Activated CD4-positive, alpha-beta T cell treated with anti-CD3 and anti-CD28 coated beads for 36 hours (primary cell): ENCODE data around the gene CAMK2B. TPM values are rescaled to one million over a fixed set of nuclear protein-coding genes. Genes with fewer than 3 reads are reported as not detected.
A peak's percentile ranks its signal among the peaks of the same experiment; 100 is the strongest.

Experiments used
- ATAC-seq: fragments of 200-7000 bp; cut with Tn5 transposase; one replicate; pipeline ENCODE4 v1.10.0; 2021; ENCODE audit warnings: mild to moderate bottlenecking, moderate library complexity
- CTCF ChIA-PET: fragments of 350-600 bp; sonication (Branson Sonifier 250); formaldehyde crosslinking; loops from one replicate; lab custom pipeline; 2021; ENCODE audit warnings: antibody characterized with exemption; lab: Charles Lee
- POLR2A ChIA-PET: fragments of 350-600 bp; sonication (Branson Sonifier 250); formaldehyde crosslinking; loops from one replicate; lab custom pipeline; 2021; ENCODE audit warnings: antibody characterized with exemption, inconsistent platforms; lab: Charles Lee
- DNase-seq: peaks from one replicate; pipeline ENCODE4 v3.0.0-alpha.2; 2020
- H3K27ac Mint-ChIP-seq: one replicate; pipeline ENCODE4 v1.8.0; 2021; ENCODE audit warnings: mixed read lengths
- H3K27me3 Mint-ChIP-seq: one replicate; pipeline ENCODE4 v1.8.0; 2021; ENCODE audit warnings: mixed read lengths
- H3K36me3 Mint-ChIP-seq: one replicate; pipeline ENCODE4 v1.8.0; 2021; ENCODE audit warnings: low read depth, mixed read lengths
- H3K4me1 Mint-ChIP-seq: one replicate; pipeline ENCODE4 v1.8.0; 2021; ENCODE audit warnings: mixed read lengths
- H3K4me3 Mint-ChIP-seq: one replicate; pipeline ENCODE4 v1.8.0; 2021; ENCODE audit warnings: mild to moderate bottlenecking, moderate library complexity, mixed read lengths
- H3K9me3 Mint-ChIP-seq: one replicate; pipeline ENCODE4 v1.8.0; 2021; ENCODE audit warnings: low read depth, mixed read lengths
- intact Hi-C, 2 experiments: fragments of 100-400 bp; cut with DNase I in 1 of 2; cut with micrococcal nuclease in 1 of 2; formaldehyde crosslinking; loops; one replicate each; pipeline versions ENCODE4 v1.14.2 to v1.15.1; 2022 to 2024; cut with DNase I, micrococcal nuclease
- total RNA-seq, 2 experiments: library from RNA; stranded (reverse); gene quantifications; one replicate each; pipeline ENCODE4 v1.2.3, GENCODE V29; 2021

Gene CAMK2B
- total RNA-seq, 2 experiments from 2014 or later, result 1.1 to 1.8 TPM

DNA sequence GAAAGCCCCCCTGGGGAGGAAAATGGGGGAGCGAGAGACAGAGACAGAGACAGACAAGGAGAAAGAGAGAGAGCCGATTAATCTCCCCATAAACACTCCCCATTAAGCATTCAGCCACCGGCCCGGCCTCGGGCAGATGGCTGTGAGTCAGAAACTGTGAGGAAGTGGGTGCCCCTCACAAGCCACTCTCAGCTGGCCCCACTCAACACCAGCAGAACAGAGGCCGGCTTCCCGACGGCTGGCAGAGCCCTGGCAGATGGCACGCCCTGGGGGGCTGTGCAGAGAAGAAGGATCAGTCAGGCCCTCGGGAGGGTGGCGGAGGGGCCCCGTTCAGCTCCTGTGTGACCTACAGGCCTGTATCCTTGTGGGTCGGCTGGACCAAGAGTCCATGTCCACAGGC lies 41.2 kb downstream of the CAMK2B start:
- H3K36me3 Mint-ChIP-seq, result no peaks in the 10 kb centered on the region
- H3K4me3 Mint-ChIP-seq, result no peak overlapping the region
- ATAC-seq (no peak), DNase-seq (peak; percentile 1)
- ChIA-PET POLR2A (no interaction called here), CTCF (interaction anchor here (0.6 to 1.1 kb wide), 2 partner anchors 10 to 17 kb away, joined by 3 to 4 read pairs; no protein-coding TSS in a partner anchor)
- no peak overlapping the region for H3K27ac Mint-ChIP-seq
- H3K9me3 Mint-ChIP-seq, result no peaks in the 10 kb centered on the region
- intact Hi-C loops, result no loop called here
- H3K4me1 Mint-ChIP-seq, result no peaks in the 10 kb centered on the region
- H3K27me3 Mint-ChIP-seq, result no peaks in the 10 kb centered on the region

DNA sequence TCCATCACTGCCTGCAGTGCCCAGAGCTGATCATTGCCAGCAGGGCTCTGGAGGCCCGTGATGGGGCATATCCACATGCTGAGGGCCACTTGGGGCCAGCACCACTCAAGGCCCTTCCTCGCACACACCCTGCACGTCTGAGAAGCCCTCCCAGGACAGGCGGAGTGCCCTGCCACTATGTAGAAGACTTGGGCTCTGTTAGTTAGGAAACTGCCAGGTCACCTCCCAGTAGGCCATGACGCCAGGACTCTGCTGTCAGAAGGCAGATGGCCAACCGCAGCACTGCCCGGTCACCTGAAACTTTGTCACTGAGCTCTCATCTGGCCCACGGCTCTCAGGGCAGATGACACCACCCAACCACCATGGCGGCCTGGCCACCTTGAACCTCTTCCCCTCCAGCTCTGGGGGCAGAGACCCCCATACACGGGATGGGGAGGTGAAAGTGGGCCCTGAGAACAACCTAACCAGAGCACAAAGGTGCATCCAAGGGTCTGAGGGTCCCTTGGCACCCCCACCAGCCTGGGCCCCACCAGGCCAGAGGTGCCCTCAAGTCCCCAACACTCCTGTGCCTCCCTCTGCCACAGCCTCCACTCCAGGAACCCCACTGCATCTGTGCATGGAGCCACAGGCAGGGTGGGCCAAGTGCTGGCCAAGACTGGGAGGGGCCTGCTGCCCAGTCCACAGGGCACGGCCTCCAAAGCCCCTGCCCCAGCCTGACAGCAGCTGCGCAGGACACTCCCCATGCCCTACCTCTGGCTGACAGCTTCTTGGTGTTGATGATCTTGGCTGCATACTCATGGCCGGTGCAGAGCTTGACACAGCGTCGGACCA lies 41.8 kb downstream of the CAMK2B start:
- Mint-ChIP-seq H3K27me3 (no peaks in the 10 kb centered on the region), H3K27ac (no peak overlapping the region), H3K36me3 (no peaks in the 10 kb centered on the region), H3K9me3 (no peaks in the 10 kb centered on the region), H3K4me3 (no peak overlapping the region), H3K4me1 (no peaks in the 10 kb centered on the region)
- intact Hi-C loops, result no loop called here
- peak; percentile 2 for DNase-seq
- ChIA-PET POLR2A (no interaction called here), CTCF (interaction anchor here (1.0 kb wide), 1 partner anchor 16 kb away, joined by 3 read pairs; no protein-coding TSS in a partner anchor)
- no peak for ATAC-seq

DNA sequence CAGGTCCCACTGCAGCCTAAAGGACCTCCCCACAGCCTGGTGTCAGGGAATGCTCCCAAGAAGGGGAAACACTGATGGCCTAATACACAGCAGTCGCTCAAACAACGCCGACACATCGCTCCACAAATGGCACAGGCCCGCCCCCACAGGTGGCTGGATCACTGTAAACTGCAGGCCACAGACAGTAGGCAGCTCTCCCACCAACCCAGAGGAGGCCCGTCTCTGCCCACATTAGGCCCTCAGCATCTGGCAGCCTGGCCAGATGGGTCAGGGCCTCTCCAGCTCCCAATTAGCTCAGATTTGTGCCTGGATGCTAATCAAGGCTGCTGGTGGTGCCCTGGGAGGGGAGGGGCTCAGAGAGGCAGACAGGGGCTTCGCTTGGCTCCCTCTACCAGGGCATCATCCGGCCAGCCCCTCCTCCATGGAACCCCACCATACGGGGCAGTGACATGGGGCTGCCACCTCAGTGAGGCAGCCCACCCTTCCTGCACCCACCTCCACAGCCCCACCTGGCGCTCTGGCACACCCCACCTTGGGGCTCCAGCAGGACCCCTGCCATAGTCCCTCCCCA lies 42.7 kb downstream of the CAMK2B start:
- no peaks in the 10 kb centered on the region for H3K27me3 Mint-ChIP-seq
- intact Hi-C loops, result no loop called here
- H3K36me3 Mint-ChIP-seq, result no peaks in the 10 kb centered on the region
- H3K9me3 Mint-ChIP-seq, result no peaks in the 10 kb centered on the region
- POLR2A ChIA-PET, result no interaction called here
- CTCF ChIA-PET, result interaction anchor here (1.0 kb wide), 1 partner anchor 15 kb away, joined by 3 read pairs; no protein-coding TSS in a partner anchor
- DNase-seq (peak; percentile 3), ATAC-seq (no peak)
- no peak overlapping the region for H3K27ac Mint-ChIP-seq
- H3K4me1 Mint-ChIP-seq, result no peaks in the 10 kb centered on the region
- no peak overlapping the region for H3K4me3 Mint-ChIP-seq

DNA sequence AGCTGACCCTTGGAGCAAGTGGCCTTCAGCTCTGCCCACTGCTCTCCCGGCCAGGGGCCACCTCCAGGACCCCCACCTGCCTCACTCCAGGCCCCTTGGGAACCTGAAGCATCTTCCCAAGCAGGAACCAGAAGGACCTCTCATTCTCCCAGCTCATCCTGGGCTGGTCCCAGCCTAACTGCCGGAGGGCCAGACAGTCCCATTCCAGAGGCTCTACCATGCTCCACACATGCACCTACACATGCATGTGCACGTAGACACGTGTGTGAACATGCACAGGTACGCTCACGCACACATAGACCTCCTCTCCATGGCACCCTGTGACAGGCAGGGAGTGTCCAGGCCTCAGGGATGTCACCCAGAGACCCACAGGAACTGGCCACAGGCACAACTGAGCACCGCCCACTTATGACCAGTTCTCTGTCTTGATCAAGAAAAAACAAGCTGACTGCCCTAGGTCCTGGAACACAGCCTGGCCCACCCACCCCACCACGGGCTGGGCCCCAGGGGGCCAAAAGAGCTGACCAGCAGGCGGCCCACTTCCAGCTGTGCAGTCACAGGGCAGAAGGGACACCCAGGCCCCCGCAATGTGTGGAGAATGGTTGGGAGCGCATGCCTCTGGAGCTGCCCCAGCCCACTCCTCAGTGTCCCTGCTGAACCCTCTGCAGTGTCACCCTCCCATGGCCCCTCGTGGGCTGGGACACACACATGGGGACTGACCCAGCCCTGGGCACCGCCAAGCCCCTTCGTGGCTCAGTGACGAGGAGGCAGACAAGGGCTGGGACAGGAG lies 43.4 kb downstream of the CAMK2B start:
- no peak overlapping the region for H3K4me3 Mint-ChIP-seq
- CTCF ChIA-PET, result interaction anchor here (1.0 kb wide), 2 partner anchors 14 to 23 kb away, joined by 3 read pairs; no protein-coding TSS in a partner anchor
- intact Hi-C loops, result no loop called here
- H3K9me3 Mint-ChIP-seq, result no peaks in the 10 kb centered on the region
- H3K4me1 Mint-ChIP-seq, result no peaks in the 10 kb centered on the region
- no peaks in the 10 kb centered on the region for H3K27me3 Mint-ChIP-seq
- H3K36me3 Mint-ChIP-seq, result no peaks in the 10 kb centered on the region
- ATAC-seq (no peak), DNase-seq (no peak)
- H3K27ac Mint-ChIP-seq, result no peak overlapping the region
- POLR2A ChIA-PET, result interaction anchor here (0.6 kb wide), 1 partner anchor 554 kb away, joined by 9 read pairs; no protein-coding TSS in a partner anchor

DNA sequence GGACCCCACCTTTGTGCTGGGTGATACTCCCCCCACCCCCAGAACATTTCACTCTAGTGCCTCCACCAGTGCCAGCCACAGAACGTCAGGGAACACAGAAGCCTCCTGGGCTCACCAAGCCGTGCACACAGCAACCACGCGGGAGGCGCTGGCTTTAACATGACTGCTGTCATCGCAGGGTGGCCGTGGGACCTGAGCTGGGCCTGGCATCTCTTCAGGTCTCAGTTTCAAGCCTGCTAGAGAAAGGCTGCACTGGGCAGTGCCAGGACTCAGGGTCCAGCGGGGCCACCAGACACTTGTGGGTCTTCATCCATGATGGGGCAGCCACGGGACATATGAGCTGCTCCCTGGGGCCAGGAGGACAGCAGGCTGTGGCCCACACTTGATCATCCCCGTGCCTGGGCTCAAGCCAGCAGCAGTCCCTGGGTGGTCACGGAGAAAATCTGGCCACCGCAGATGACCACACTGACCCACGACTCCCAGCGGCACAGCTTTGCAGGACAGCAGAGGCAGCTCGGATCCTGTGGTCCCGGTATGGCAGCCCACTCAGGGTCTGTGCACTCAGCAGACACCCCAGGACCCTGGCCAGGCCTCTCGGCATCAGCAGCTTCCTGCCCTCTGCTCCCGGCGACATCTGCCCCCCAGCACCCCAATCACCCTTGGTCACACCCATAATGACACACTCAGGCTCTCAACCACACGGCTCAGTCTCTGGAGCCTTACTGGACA lies 44.2 kb downstream of the CAMK2B start:
- intact Hi-C loops, result no loop called here
- no peak overlapping the region for H3K4me3 Mint-ChIP-seq
- H3K4me1 Mint-ChIP-seq, result no peaks in the 10 kb centered on the region
- H3K27me3 Mint-ChIP-seq, result no peaks in the 10 kb centered on the region
- CTCF ChIA-PET, result interaction anchor here (1.0 kb wide), 1 partner anchor 22 kb away, joined by 3 read pairs; no protein-coding TSS in a partner anchor
- no peaks in the 10 kb centered on the region for H3K9me3 Mint-ChIP-seq
- POLR2A ChIA-PET, result interaction anchor here (0.6 kb wide), 1 partner anchor 554 kb away, joined by 9 read pairs; no protein-coding TSS in a partner anchor
- DNase-seq, result peak; percentile 2
- no peak for ATAC-seq
- H3K27ac Mint-ChIP-seq, result no peak overlapping the region
- H3K36me3 Mint-ChIP-seq, result no peaks in the 10 kb centered on the region

DNA sequence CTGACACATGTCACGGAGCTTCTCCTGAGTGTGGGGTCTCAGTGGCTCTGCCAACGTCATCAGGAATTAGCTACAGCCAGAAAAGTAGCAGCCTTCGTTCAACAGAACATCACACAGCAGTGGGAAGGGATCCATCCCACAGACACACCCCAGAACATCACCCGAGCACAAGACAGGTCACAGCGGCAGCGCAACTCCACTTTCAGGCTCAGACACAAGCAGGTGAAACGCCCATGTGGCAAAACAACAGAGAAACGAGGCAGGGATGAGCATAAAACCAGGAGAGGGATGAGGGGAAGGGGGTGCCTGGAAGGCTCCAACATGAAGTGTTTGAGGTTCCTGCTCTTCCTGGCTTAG lies 44.8 kb downstream of the CAMK2B start:
- intact Hi-C loops, result no loop called here
- H3K27ac Mint-ChIP-seq, result no peak overlapping the region
- no peaks in the 10 kb centered on the region for H3K9me3 Mint-ChIP-seq
- ATAC-seq (no peak), DNase-seq (peak; percentile 0)
- POLR2A ChIA-PET, result no interaction called here
- no peaks in the 10 kb centered on the region for H3K27me3 Mint-ChIP-seq
- no peaks in the 10 kb centered on the region for H3K4me1 Mint-ChIP-seq
- no peak overlapping the region for H3K4me3 Mint-ChIP-seq
- H3K36me3 Mint-ChIP-seq, result no peaks in the 10 kb centered on the region
- CTCF ChIA-PET, result interaction anchor here (0.7 to 1.0 kb wide), 2 partner anchors 21 to 87 kb away, joined by 3 to 4 read pairs; no protein-coding TSS in a partner anchor

DNA sequence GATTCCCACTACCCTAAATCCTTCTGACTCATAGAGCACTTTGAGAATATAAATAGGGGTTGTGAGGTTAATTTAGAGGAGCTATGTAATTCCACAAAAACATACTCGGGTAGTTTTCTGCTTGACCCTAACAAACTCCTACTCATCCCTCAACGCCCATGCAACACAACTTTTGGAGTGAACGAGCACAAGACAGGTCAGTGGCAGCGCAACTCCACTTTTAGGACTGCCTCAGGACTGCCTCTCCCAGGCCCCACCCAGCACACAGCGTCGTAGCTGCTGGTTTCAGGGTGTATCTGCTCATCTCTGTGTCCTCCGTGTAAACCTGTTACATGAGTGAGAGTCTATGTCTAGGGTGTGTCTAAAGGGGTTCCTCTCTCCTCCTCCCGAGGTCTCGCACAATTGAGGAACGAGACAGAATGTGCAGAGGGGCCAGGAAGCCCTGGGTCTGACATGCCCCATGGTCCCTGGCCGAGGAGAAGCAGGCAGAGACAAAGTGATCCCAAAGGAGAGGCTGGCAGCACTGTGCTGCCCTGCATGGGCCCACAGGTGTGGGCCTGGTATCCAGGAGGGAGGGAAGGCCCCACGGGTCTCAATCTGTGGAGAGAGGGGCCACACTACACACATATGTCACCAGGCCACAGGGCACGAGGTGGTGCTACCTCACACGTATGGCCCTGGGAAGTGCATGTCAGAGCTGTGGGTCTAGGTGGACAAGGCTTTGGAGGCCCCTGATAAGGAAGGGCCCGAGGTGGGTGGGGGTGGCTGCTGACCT lies 45.5 kb downstream of the CAMK2B start:
- Mint-ChIP-seq H3K9me3 (no peaks in the 10 kb centered on the region), H3K4me3 (no peak overlapping the region), H3K27me3 (no peaks in the 10 kb centered on the region), H3K36me3 (no peaks in the 10 kb centered on the region), H3K4me1 (no peaks in the 10 kb centered on the region), H3K27ac (no peak overlapping the region)
- CTCF ChIA-PET, result interaction anchor here (0.7 to 1.5 kb wide), 2 partner anchors 39 to 88 kb away, joined by 4 to 6 read pairs; no protein-coding TSS in a partner anchor
- intact Hi-C loops, result no loop called here
- ATAC-seq (no peak), DNase-seq (peak; percentile 1)
- POLR2A ChIA-PET, result interaction anchor here (1.5 kb wide), 1 partner anchor 22 kb away, joined by 3 read pairs; no protein-coding TSS in a partner anchor

DNA sequence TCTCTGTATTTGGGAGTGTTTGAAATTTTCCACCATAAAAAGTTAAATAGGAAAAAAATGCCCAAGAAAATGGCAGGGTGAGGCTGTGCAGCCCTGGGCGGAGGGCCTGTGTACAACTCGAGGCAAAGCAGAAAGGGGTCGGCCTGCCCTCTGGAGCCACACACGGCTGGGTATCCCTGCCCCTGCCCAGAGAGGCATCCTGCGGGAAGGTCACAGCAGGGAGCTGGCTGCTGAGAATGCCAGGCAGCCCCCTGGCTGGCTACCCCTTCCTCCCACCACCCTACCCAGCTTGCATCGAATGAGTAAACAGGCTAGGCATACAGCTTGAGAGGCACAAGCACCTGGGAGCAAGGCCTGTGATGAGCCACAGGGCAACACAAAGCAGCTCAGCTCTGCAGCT lies 46.1 kb downstream of the CAMK2B start:
- no peaks in the 10 kb centered on the region for H3K9me3 Mint-ChIP-seq
- POLR2A ChIA-PET, result interaction anchor here (1.5 kb wide), 1 partner anchor 22 kb away, joined by 3 read pairs; no protein-coding TSS in a partner anchor
- intact Hi-C loops, result no loop called here
- H3K27me3 Mint-ChIP-seq, result no peaks in the 10 kb centered on the region
- H3K4me3 Mint-ChIP-seq, result no peak overlapping the region
- DNase-seq, result peak; percentile 1
- CTCF ChIA-PET, result interaction anchor here (1.5 kb wide), 1 partner anchor 38 kb away, joined by 6 read pairs; no protein-coding TSS in a partner anchor
- no peaks in the 10 kb centered on the region for H3K36me3 Mint-ChIP-seq
- ATAC-seq, result no peak
- H3K27ac Mint-ChIP-seq, result no peak overlapping the region
- H3K4me1 Mint-ChIP-seq, result no peaks in the 10 kb centered on the region

DNA sequence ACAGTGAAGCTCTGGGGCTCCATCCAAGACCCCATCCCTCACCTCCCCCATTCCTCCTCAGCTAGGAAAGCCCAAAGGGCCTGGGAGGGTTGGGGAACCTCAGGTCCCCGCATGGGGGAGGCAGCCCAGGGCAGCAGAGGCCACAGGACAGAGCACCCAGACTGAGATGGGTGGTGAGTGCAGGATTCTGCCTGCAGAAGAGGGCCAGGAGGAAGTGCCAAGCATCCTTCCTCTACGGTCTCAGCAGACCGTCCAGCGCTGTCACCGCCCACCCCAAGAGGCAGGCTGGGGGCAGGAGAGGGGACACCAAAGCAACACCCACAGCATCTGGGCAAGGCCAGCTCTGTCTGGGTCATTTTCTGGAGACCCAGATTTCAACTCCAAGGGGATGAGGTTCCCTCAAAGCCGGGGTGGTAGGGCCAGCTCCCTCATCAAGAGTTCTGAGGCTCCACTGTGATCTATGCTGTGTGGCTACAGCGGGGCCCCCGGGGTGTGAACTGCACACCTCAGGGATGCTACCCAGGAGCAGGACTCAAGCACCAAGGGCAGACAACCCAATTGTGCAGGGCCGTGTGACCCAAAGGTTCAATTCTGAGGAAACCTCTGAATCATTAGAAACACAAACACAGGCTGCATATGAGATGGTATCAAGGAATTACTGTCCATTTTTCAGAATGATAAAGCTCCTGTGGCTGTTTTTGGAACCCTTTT lies 46.8 kb downstream of the CAMK2B start:
- no peak overlapping the region for H3K4me3 Mint-ChIP-seq
- H3K4me1 Mint-ChIP-seq, result no peaks in the 10 kb centered on the region
- peak; percentile 14 for DNase-seq
- H3K27ac Mint-ChIP-seq, result no peak overlapping the region
- intact Hi-C loops, result no loop called here
- no peaks in the 10 kb centered on the region for H3K9me3 Mint-ChIP-seq
- POLR2A ChIA-PET, result interaction anchor here (1.5 kb wide), 1 partner anchor 21 kb away, joined by 3 read pairs; no protein-coding TSS in a partner anchor
- peak; percentile 49 for ATAC-seq
- H3K36me3 Mint-ChIP-seq, result no peaks in the 10 kb centered on the region
- CTCF ChIA-PET, result interaction anchor here (0.5 to 1.5 kb wide), 4 partner anchors 14 to 38 kb away, joined by 3 to 6 read pairs (median 4); no protein-coding TSS in a partner anchor
- H3K27me3 Mint-ChIP-seq, result no peaks in the 10 kb centered on the region
